SJSA1 (cell line): ENCODE measurements around the gene AHNAK2. TPM values are rescaled to one million over a fixed set of nuclear protein-coding genes. Genes with fewer than 3 reads are reported as not detected.

Experiments used
- DNase-seq, 2 experiments: peaks; one replicate each; pipeline ENCODE4 v3.0.0-alpha.2; 2015 to 2020; ENCODE audit warnings: low spot score in 2 of 2, low read depth in 1 of 2
- H3K27ac ChIP-seq: fragments of 250-450 bp; sonication (Bioruptor Pico); 2 replicates; pipeline ENCODE4 v1.5.1; 2020; ENCODE audit warnings: mild to moderate bottlenecking, moderate library complexity
- H3K27me3 ChIP-seq: fragments of 250-450 bp; sonication (Bioruptor Pico); replicated peaks from 2 replicates; pipeline ENCODE4 v1.5.1; 2020; ENCODE audit warnings: mild to moderate bottlenecking, moderate library complexity
- H3K36me3 ChIP-seq: fragments of 250-450 bp; sonication (Bioruptor Pico); 2 replicates; pipeline ENCODE4 v1.5.1; 2020; ENCODE audit warnings: mild to moderate bottlenecking
- H3K4me1 ChIP-seq: fragments of 250-450 bp; sonication (Bioruptor Pico); replicated peaks from 2 replicates; pipeline ENCODE4 v1.6.1; 2021; ENCODE audit warnings: mild to moderate bottlenecking
- H3K4me3 ChIP-seq: fragments of 250-450 bp; sonication (Bioruptor Pico); 2 replicates; pipeline ENCODE4 v1.5.1; 2020; ENCODE audit warnings: mild to moderate bottlenecking
- H3K9me3 ChIP-seq: fragments of 250-450 bp; sonication (Bioruptor Pico); replicated peaks from 2 replicates; pipeline ENCODE4 v1.5.1; 2020; ENCODE audit warnings: mild to moderate bottlenecking
- total RNA-seq: library from RNA; depleted of rRNA; stranded (reverse); fragments of >200 nt; shearing (Covaris generic); gene quantifications from 2 replicates; pipeline ENCODE4 v1.2.3, GENCODE V29; 2014

The AHNAK2 gene
- total RNA-seq, 1 experiment from 2014 or later, result 8.9 TPM

GRCh38 chr14:105018414-105018813 is 40.2 kb upstream of the AHNAK2 start:
- no peak overlapping the region for H3K27ac ChIP-seq
- 0 out of 2 replicates have a peak, but pooled peaks cover 2% of the 10 kb centered on the region for H3K9me3 ChIP-seq
- H3K4me1 ChIP-seq, result peaks cover 47% of the 10 kb centered on the region
- no peaks in the 10 kb centered on the region for H3K27me3 ChIP-seq
- DNase-seq, result no peak
- H3K36me3 ChIP-seq, result peaks cover 69% of the 10 kb centered on the region
- no peak overlapping the region; the same call in 1 of the 2 replicates for H3K4me3 ChIP-seq

GRCh38 chr14:105015905-105016304 is 37.7 kb upstream of the AHNAK2 start:
- 0 out of 2 replicates have a peak, but pooled peaks cover 2% of the 10 kb centered on the region for H3K9me3 ChIP-seq
- no peaks in the 10 kb centered on the region for H3K27me3 ChIP-seq
- H3K36me3 ChIP-seq, result peaks cover 91% of the 10 kb centered on the region
- H3K27ac ChIP-seq, result no peak overlapping the region
- DNase-seq, result no peak
- peaks cover 30% of the 10 kb centered on the region for H3K4me1 ChIP-seq
- H3K4me3 ChIP-seq, result no peak overlapping the region

DNA sequence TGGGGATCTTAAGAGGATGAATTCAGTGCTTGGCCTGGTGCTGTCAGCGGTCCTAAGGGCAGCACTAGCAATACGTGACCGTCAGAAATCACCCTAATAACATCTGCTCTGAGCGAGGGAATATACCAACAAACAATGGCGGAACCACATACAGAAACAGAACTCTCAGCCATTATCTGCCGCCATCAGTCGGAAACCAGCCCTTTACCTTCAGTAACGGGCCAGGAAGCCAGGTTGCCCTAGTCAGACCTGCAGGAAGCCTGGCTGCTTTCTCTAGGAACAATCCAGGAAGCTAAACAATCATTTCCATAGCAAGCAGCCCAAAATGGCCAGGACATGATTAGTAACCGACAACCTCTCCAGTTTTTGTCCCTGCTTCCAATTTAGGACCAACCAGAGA is 37.1 kb upstream of the AHNAK2 start:
- no peaks in the 10 kb centered on the region for H3K27me3 ChIP-seq
- H3K27ac ChIP-seq, result no peak overlapping the region
- no peak overlapping the region for H3K4me3 ChIP-seq
- H3K4me1 ChIP-seq, result peaks cover 29% of the 10 kb centered on the region
- no peaks in the 10 kb centered on the region for H3K9me3 ChIP-seq
- DNase-seq, result no peak
- peaks cover 91% of the 10 kb centered on the region for H3K36me3 ChIP-seq

DNA sequence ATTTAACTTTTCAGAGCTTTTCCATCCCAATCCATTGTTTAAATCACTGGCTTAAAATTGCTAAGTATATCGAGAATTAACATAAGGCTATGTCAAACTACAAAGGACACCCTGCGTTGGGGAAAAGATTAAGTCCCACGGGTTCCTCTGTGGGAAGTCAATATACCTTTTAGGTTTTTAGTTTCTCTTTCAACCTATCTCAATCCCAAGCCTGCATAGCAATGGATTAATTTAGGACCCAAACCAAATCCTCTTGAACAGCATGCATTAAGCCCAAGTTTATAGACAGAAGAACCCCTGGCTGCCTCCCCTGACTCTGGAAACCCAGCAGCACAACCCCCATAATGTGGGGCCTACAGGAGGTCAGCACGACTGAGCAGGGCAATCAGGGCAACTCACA is 36.5 kb upstream of the AHNAK2 start:
- DNase-seq, result no peak
- H3K9me3 ChIP-seq, result no peaks in the 10 kb centered on the region
- H3K36me3 ChIP-seq, result peaks cover 91% of the 10 kb centered on the region
- no peak overlapping the region for H3K27ac ChIP-seq
- H3K4me1 ChIP-seq, result peaks cover 23% of the 10 kb centered on the region
- H3K27me3 ChIP-seq, result no peaks in the 10 kb centered on the region
- H3K4me3 ChIP-seq, result no peak overlapping the region

- Histone ChIP-seq H3K4me3 (no peak overlapping the region), H3K27ac (no peak overlapping the region), H3K4me1 (peaks cover 19% of the 10 kb centered on the region), H3K27me3 (no peaks in the 10 kb centered on the region), H3K9me3 (no peaks in the 10 kb centered on the region), H3K36me3 (peaks cover 91% of the 10 kb centered on the region)
- DNase-seq, result no peak
Measured at GRCh38 chr14:105014032-105014431, 35.9 kb upstream of the AHNAK2 start.

GRCh38 chr14:105013150-105013785 is 35.1 kb upstream of the AHNAK2 start:
- H3K27ac ChIP-seq, result no peak overlapping the region

GRCh38 chr14:105012171-105012985 is 34.2 kb upstream of the AHNAK2 start:
- no peak overlapping the region for H3K4me3 ChIP-seq
- DNase-seq, result no peak
- H3K27me3 ChIP-seq, result no peaks in the 10 kb centered on the region
- H3K36me3 ChIP-seq, result peaks cover 90% of the 10 kb centered on the region
- peaks cover 3% of the 10 kb centered on the region; the same call in 1 of the 2 replicates for H3K4me1 ChIP-seq
- no peaks in the 10 kb centered on the region for H3K9me3 ChIP-seq
- no peak overlapping the region for H3K27ac ChIP-seq

More at GRCh38 chr14:105013150-105013785, 35.1 kb upstream of the AHNAK2 start:
- Histone ChIP-seq H3K36me3 (peaks cover 90% of the 10 kb centered on the region), H3K4me3 (no peak overlapping the region), H3K9me3 (no peaks in the 10 kb centered on the region), H3K27me3 (no peaks in the 10 kb centered on the region), H3K4me1 (peaks cover 11% of the 10 kb centered on the region; the same call in 1 of the 2 replicates)
- no peak for DNase-seq

GRCh38 chr14:105011312-105011990 is 33.3 kb upstream of the AHNAK2 start:
- H3K36me3 ChIP-seq, result peaks cover 90% of the 10 kb centered on the region
- H3K9me3 ChIP-seq, result no peaks in the 10 kb centered on the region
- H3K4me3 ChIP-seq, result no peak overlapping the region
- 0 out of 2 replicates have a peak, but pooled peaks cover 3% of the 10 kb centered on the region for H3K4me1 ChIP-seq
- no peak for DNase-seq
- no peaks in the 10 kb centered on the region for H3K27me3 ChIP-seq
- H3K27ac ChIP-seq, result no peak overlapping the region

GRCh38 chr14:105010891-105011291 is 32.7 kb upstream of the AHNAK2 start:
- no peaks in the 10 kb centered on the region for H3K27me3 ChIP-seq
- no peaks in the 10 kb centered on the region for H3K9me3 ChIP-seq
- H3K4me1 ChIP-seq, result 0 out of 2 replicates have a peak, but pooled peaks cover 3% of the 10 kb centered on the region
- H3K4me3 ChIP-seq, result no peak overlapping the region
- no peak for DNase-seq
- no peak overlapping the region for H3K27ac ChIP-seq
- H3K36me3 ChIP-seq, result peaks cover 90% of the 10 kb centered on the region

DNA sequence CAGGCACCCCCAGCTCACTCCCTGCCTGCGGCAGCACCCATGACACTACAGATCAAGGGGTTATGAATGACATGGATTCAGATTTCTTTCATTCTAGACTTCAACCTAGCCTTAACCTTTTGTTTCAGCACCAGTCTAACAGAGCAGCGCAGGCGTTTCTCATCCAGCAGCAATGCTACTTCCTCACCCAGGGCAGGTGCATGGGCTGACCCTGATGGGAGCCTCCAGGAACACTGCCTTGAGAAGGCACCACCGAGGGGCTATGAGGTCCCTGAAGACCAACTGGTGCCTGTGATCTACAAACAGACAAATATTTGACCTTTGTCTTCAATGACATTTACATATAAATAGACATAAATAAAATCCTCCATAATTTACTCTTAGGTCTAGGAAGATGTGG is 31.9 kb upstream of the AHNAK2 start:
- no peaks in the 10 kb centered on the region for H3K4me1 ChIP-seq
- no peak for DNase-seq
- no peaks in the 10 kb centered on the region for H3K9me3 ChIP-seq
- H3K36me3 ChIP-seq, result peaks cover 86% of the 10 kb centered on the region
- no peaks in the 10 kb centered on the region for H3K27me3 ChIP-seq
- H3K4me3 ChIP-seq, result no peak overlapping the region
- no peak overlapping the region for H3K27ac ChIP-seq

DNA sequence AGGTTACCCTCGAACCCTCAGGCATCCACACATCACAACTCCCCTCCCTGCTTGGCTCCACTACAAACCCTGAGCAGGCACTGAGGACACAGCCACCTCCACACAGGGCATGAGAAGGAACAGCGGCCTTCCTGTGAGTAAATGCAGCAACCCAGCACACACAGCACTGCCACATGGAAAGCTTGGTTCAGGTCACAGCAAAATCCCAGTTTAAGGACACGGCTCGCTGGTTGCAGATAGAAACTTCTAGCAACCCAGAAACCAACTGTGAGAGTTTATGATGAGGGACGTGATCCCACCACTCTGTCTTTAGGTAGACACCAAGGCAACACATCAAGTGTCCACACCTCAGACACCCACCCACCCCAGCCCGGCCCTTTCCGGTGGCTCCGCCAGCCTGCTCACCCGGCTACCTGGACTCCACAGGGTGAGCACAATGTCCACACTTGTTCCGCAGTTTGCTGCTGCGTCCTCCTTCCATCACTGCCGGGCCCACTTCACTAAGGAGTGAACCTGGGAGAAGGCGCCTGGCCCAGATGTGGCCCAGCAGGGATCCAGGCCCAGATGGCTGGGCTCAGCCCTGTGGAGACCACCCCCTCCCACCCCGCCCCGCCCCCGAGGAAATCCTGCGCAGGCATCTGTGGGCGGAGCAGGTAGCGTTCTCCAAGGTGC is 29.6 kb upstream of the AHNAK2 start:
- Histone ChIP-seq H3K27ac (no peak overlapping the region), H3K27me3 (no peaks in the 10 kb centered on the region), H3K4me3 (no peak overlapping the region), H3K36me3 (peaks cover 69% of the 10 kb centered on the region), H3K4me1 (no peaks in the 10 kb centered on the region), H3K9me3 (no peaks in the 10 kb centered on the region)
- DNase-seq, result no peak

DNA sequence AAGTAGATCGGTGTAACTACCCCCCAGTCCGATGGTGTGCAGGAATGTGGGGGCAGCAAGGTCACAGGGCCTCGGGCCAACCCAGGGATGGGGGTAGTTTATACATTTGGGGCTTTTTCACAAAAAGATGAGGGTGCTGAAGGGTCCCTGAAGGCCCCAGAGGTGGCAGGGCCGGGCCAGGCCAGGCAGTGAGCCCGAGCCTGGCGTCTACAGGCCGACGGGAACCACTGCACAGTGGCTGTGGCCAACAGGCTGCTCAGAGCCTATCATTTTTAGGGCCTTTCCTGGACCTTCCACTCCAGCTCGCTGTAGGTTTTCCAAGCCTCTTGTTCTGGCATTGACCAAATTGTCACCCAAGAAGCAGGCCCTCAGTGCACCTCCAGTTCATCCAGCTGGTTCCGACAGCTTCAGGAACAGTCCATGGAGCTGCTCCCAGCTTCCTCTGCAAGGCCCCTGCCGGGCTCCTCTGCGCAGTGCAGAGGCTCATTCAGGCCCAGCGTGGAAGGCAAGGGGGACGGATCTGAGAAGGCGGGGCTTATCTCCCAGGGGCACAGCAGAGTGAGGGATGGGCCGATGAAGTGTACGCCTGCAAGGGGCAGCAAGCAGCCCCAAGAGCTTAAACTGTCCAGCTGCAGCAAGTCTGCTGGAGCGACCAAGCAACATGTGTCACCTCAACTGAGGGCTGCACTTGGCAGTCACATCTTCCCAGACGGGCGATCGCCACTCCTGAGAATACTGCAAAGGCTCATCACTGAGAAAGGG is 28.8 kb upstream of the AHNAK2 start:
- no peaks in the 10 kb centered on the region for H3K9me3 ChIP-seq
- no peak overlapping the region for H3K4me3 ChIP-seq
- no peak overlapping the region for H3K27ac ChIP-seq
- no peak for DNase-seq
- peaks cover 64% of the 10 kb centered on the region for H3K36me3 ChIP-seq
- H3K4me1 ChIP-seq, result no peaks in the 10 kb centered on the region
- H3K27me3 ChIP-seq, result no peaks in the 10 kb centered on the region
